IMR-90 (cell line): Measurements from ENCODE around the gene HOXA3. TPM values are rescaled to one million over a fixed set of nuclear protein-coding genes. Genes with fewer than 3 reads are reported as not detected.

ENCODE experiments used
- CHD1 ChIP-seq: IDR thresholded peaks from 2 replicates; pipeline ENCODE4 v1.6.1; 2012; ENCODE audit warnings: low read depth, low read length, improper control_type of control experiment
- CTCF ChIP-seq: conservative IDR thresholded peaks from 2 replicates; pipeline ENCODE4 v1.5.1; 2012; ENCODE audit warnings: mild to moderate bottlenecking, low read depth, low read length, improper control_type of control experiment
- polyA plus RNA-seq, 3 experiments: library from polyadenylated mRNA; depleted of rRNA; stranded (reverse); fragments of >200 nt; gene quantifications; 2 replicates each; pipeline ENCODE4 v1.2.3, GENCODE V29; 2012; ENCODE audit warnings: low replicate concordance in 1 of 3
- total RNA-seq: library from RNA; depleted of rRNA; stranded (reverse); fragments of >200 nt; gene quantifications from 2 replicates; pipeline ENCODE4 v1.2.3, GENCODE V29; 2012

HOXA3 gene
- total and polyA plus RNA-seq, 2 of the 4 experiments (the other 2 are of a cell fraction): 0.90 to 5.4 TPM

- TF ChIP-seq CTCF (no peak), CHD1 (no peak)
These were observed 57.1 kb downstream of the HOXA3 start (continued) for GRCh38 chr7:27095050-27095896.
